ENCODE results near the gene PNPLA3.

Gene PNPLA3, protein sequence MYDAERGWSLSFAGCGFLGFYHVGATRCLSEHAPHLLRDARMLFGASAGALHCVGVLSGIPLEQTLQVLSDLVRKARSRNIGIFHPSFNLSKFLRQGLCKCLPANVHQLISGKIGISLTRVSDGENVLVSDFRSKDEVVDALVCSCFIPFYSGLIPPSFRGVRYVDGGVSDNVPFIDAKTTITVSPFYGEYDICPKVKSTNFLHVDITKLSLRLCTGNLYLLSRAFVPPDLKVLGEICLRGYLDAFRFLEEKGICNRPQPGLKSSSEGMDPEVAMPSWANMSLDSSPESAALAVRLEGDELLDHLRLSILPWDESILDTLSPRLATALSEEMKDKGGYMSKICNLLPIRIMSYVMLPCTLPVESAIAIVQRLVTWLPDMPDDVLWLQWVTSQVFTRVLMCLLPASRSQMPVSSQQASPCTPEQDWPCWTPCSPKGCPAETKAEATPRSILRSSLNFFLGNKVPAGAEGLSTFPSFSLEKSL

GRCh38 chr22:43923631-43924464 lies at the start of gene PNPLA3:
PNPLA3 (plus strand) TSS chr22:43923805; CDS start chr22:43923912, 107 bp downstream.
- peak; percentile 3 for DNase-seq

DNA sequence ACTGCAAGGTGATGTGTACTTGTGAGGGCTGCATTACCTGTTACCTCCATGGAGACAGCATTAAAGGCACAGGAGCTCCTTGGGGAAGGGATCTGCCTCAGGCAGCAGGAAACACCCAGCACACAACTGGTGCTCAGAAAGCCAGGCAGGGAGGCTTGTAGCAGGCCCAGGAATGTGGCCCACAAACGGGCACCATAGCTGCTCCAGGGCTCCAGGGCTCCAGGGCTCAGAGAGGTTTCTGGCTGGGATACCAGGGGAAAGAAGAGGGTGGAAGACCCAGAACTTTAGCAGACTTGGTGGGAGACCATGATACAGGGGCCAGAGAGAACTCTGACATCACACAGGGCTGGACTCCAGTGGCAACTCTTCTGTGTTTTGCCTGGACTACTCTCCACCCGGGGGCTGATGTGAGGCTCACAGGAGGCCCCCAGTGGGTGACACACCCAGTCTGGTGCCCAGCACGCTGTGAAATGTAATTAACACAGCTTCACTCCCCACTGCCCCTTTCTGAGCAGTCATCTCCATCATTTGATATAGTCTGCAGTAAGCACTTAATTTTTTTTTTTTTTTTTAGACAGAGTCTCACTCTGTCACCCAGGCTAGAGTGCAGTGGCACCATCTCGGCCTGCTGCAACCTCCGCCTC lies 46.6 kb upstream of the PNPLA3 start:
- DNase-seq: no peak

GRCh38 chr22:43878079-43878795 lies 45.4 kb upstream of the PNPLA3 start:
- DNase-seq: no peak

- DNase-seq: no peak
Observed at GRCh38 chr22:43878831-43879550, 44.6 kb upstream of the PNPLA3 start.

GRCh38 chr22:43879901-43880540 lies 43.6 kb upstream of the PNPLA3 start:
- DNase-seq: no peak

- no peak for DNase-seq
Observed at GRCh38 chr22:43880541-43880991, 43.0 kb upstream of the PNPLA3 start.

DNA sequence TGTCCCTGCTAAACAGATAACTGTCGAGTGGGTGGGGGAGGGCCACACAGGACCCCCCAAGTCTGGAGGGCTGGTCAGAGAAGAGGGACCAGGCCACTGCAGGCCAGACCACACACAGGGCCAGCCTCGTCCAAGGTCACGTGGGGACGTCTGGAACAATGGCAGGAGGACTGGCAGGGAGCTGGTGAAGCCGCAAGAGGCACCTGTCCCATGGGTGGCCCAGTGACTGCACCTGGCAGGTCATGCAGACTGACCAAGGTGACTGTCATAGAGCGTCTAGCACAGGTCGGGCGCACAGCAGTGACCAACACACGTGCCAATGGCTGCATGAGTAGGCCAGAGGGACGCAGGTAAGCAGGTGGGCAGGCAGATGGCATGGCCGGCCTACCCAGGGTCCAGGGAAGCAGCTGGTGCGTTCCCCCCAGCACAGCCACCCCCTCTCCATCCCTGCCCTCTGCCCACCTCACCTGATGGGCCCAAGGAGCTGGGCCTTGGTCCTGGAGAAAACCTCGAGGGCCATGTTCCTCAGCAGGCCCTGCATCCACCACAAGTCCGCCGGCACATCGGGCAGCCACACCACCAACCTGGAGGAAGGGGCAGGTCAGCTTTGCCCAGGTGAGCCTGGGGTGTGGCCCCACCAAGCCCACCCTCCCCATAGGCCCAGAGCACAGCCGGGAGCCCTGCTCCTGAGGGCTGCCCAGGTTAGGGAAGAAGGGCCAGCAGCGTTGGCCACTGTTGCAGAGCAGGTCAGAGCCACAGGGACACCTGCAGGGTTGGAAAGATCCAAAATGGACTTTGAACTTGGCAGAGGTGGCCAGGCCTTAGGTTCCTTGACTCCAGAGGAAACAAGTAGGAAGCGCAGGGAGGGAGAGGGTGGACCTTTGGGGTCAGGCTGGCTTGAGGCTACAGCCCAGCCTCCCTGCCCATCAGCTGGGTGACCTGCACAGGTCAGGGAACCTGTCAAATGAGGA lies 42.2 kb upstream of the PNPLA3 start:
- no peak for DNase-seq

GRCh38 chr22:43882122-43882767 lies 41.4 kb upstream of the PNPLA3 start:
- no peak for DNase-seq

- peak; percentile 23 for DNase-seq
Observed at GRCh38 chr22:43883012-43883661, 40.5 kb upstream of the PNPLA3 start.

DNA sequence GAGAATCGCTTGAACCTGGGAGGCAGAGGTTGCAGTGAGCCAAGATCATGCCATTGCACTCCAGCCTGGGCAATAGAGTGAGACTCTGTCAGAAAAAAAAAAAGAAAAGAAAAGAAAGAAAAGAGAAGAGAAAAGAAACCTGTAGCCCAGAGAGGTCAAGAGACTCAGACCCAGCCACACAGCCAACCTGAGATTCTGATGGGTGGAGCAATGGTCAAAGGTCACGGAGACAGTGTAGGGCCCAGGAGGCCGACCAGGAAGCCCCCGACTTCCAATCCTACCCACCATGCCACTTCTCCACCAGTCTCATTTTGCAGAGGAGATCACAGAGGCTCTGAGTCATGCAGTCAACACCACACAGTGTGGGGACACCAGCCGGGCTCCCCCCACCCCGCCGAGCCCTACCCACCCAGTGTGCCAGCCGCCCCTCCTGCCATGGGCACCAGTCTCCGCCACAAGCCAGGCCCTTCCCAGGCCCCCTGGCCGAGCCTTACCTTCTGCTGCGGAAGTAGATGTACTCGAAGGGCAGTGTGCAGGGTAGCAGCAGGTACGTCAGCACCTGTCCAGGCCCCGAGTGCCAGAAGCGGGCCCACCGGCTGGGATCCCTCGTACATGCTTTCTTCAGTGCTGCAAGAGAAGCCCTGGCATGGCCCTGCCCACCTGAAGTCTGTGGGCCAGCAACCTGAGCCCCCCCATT lies 39.7 kb upstream of the PNPLA3 start:
- DNase-seq: no peak

GRCh38 chr22:43884600-43885318 lies 38.8 kb upstream of the PNPLA3 start:
- DNase-seq: no peak

DNA sequence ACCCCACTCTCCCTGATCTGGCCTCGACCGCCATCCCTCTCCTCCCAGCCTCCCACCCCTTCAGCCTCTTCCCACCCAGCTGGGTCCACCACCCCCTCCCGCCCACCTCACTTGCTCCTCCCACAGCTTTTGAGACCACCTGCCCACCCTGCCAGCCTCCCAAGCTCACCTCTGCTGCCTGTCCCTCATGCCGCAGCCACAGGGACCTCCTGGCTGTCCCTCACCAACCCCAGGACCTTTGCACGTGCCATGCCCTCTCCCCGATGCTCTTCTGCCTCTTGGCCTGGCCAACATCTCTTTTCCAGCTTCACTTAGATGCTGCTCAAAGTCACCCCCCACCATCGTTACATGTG lies 38.3 kb upstream of the PNPLA3 start:
- no peak for DNase-seq

- DNase-seq: no peak
Observed at GRCh38 chr22:43885786-43886185, 37.8 kb upstream of the PNPLA3 start.

DNA sequence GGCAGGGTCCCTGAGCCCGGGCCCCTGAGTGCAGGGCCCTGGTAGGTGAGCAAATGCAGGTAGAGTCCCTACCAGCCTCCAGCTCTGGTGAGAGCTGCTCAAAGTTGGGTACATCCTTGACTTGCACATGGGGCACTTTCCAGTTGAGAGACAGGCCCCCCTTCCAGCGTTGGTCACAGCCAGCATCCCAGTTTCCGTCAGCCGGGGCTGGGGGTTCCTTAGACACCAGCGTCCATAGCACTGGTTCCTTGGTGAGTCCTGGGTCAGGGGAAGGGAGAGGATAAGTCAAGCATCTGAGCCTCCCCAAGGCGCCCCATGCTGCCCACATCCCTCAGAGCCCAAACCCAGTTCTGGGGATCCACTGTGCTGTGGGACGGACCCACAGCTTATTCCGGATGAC lies 37.4 kb upstream of the PNPLA3 start:
- no peak for DNase-seq

- no peak for DNase-seq
Observed at GRCh38 chr22:43887391-43887790, 36.2 kb upstream of the PNPLA3 start.

DNA sequence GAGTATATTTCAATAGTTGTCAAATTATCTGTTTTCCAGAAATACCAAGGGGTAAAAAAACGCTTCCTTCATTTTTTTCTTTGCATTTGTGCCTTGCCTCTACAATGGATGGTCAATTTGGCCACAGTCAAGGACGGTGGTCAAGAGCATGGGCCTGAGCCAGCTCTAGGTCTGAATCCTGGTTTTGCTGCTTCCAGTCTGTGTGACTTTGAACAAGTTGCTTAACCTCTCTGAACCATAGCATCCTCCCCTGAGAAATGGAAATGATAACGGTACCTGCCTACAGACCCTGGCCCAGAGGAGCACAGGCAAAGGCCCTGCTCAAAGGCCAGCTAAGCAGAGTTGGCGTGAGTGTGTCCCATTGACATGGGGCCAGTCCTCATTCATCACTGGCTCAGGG lies 34.9 kb upstream of the PNPLA3 start:
- no peak for DNase-seq

DNA sequence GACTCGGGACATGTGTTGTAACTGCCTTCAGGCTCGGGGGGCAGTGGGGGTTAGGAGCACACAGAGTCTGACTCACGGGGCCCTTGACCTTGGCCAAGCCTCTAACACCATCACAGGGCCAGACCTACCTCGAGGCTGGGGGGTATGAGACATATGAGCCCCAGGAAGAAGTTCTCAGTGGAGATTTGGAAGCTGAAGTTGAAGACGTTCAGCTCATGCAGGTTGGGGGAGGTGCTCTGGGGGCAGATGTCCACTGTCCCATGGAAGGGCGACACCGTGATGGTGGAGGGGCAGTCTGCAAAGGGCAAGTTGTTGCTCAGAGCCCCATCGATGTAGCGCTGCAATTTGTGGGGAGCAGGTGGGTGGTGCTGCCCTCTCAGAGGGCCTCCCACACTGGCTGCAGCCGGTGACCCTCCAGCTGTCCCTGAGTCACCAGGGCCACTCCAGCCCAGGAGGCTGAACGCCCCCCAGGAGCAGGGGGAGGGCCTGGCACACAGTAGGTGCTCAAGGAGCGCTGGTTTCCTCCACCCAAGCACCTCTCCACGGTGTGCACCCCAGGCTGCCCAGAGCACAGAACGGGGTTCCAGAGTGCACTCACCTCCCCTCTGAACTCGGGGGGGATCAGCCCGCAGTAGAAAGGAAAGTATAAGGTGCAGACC lies 34.3 kb upstream of the PNPLA3 start:
- DNase-seq: no peak

All from GF-D8 (cell line).